Liver (tissue), 9 donors: ENCODE measurements around the gene HPCAL1. TPM values are rescaled to one million over a fixed set of nuclear protein-coding genes. Genes with fewer than 3 reads are reported as not detected.

ENCODE experiments used
- DNase-seq: peaks from one replicate; pipeline ENCODE4 v3.0.0-alpha.2; 2017; ENCODE audit warnings: low spot score
- H3K27ac ChIP-seq, 2 donors: one replicate each; pipeline ENCODE4 v1.7.0; 2013; ENCODE audit warnings: inconsistent platforms in 2 of 2, low read length in 2 of 2, control low read depth in 1 of 2, low read depth in 1 of 2, mild to moderate bottlenecking in 1 of 2
- H3K27me3 ChIP-seq, 4 donors: one replicate each; pipeline versions ENCODE4 v1.6.1 to v1.7.0; 2013; ENCODE audit warnings: low read length in 3 of 4, inconsistent platforms in 1 of 4, mild to moderate bottlenecking in 1 of 4, moderate library complexity in 1 of 4; ENCODE audit not compliant: control insufficient read depth in 4 of 4, insufficient read depth in 4 of 4
- H3K36me3 ChIP-seq, 4 donors: one replicate each; pipeline versions ENCODE4 v1.6.1 to v1.7.0; 2013; ENCODE audit warnings: low read length in 3 of 4, mild to moderate bottlenecking in 3 of 4, low read depth in 1 of 4, moderate library complexity in 1 of 4; ENCODE audit not compliant: control insufficient read depth in 4 of 4, insufficient read depth in 3 of 4
- H3K4me1 ChIP-seq, 4 donors: one replicate each; pipeline versions ENCODE4 v1.6.1 to v1.7.0; 2013; ENCODE audit warnings: low read length in 3 of 4, mild to moderate bottlenecking in 3 of 4, moderate library complexity in 1 of 4; ENCODE audit not compliant: control insufficient read depth in 4 of 4, insufficient read depth in 4 of 4
- H3K4me3 ChIP-seq, 3 donors: one replicate each; pipeline versions ENCODE4 v1.6.1 to v1.7.0; 2013; ENCODE audit warnings: low read length in 3 of 3, control low read depth in 1 of 3, low read depth in 1 of 3, mild to moderate bottlenecking in 1 of 3
- H3K9ac ChIP-seq, 2 donors: one replicate each; pipeline ENCODE4 v1.7.0; 2013; ENCODE audit warnings: low read length in 2 of 2, mild to moderate bottlenecking in 2 of 2, moderate library complexity in 2 of 2, control low read depth in 1 of 2, low read depth in 1 of 2
- H3K9me3 ChIP-seq, 4 donors: one replicate each; pipeline versions ENCODE4 v1.6.1 to v1.7.0; 2013; ENCODE audit warnings: low read length in 3 of 4; ENCODE audit not compliant: control insufficient read depth in 4 of 4
- CTCF ChIP-seq: fragments of 150-350 bp; IDR thresholded peaks from 2 replicates; pipeline ENCODE4 v1.5.1; 2017; ENCODE audit warnings: improper control_type of control experiment, low read depth, low read length; ENCODE audit not compliant: missing input control
- EGR1 ChIP-seq, 2 donors: IDR thresholded peaks; 2 replicates each; pipeline ENCODE4 v1.6.1; 2016 to 2018; ENCODE audit warnings: antibody characterized with exemption in 2 of 2, low read depth in 2 of 2
- FOXA1 ChIP-seq: IDR thresholded peaks from 2 replicates; pipeline ENCODE4 v1.6.1; 2016; ENCODE audit warnings: antibody characterized with exemption
- FOXA2 ChIP-seq: IDR thresholded peaks from 2 replicates; pipeline ENCODE4 v1.6.1; 2016; ENCODE audit warnings: antibody characterized with exemption
- GABPA ChIP-seq, 2 donors: IDR thresholded peaks in 1 of 2; conservative IDR thresholded peaks in 1 of 2; 2 replicates each; pipeline ENCODE4 v1.6.1; 2016; ENCODE audit warnings: antibody characterized with exemption in 2 of 2, mild to moderate bottlenecking in 1 of 2, moderate library complexity in 1 of 2
- HNF4A ChIP-seq, 2 donors: conservative IDR thresholded peaks; 2 replicates each; pipeline ENCODE4 v1.6.1; 2016; ENCODE audit warnings: antibody characterized with exemption in 2 of 2, mild to moderate bottlenecking in 2 of 2
- HNF4G ChIP-seq: IDR thresholded peaks from 2 replicates; pipeline ENCODE4 v1.6.1; 2016; ENCODE audit warnings: antibody characterized with exemption
- JUND ChIP-seq, 2 donors: IDR thresholded peaks; 2 replicates each; pipeline ENCODE4 v1.6.1; 2016; ENCODE audit warnings: antibody characterized with exemption in 2 of 2
- NR2F2 ChIP-seq: IDR thresholded peaks from 2 replicates; pipeline ENCODE4 v1.6.1; 2016; ENCODE audit warnings: antibody characterized with exemption
- REST ChIP-seq: IDR thresholded peaks from 2 replicates; pipeline ENCODE4 v1.6.1; 2016; ENCODE audit warnings: antibody characterized with exemption, mild to moderate bottlenecking
- RXRA ChIP-seq, 2 donors: IDR thresholded peaks; 2 replicates each; pipeline ENCODE4 v1.6.1; 2017 to 2018; ENCODE audit warnings: antibody characterized with exemption in 2 of 2, mild to moderate bottlenecking in 1 of 2
- SP1 ChIP-seq: IDR thresholded peaks from 2 replicates; pipeline ENCODE4 v1.6.1; 2018; ENCODE audit warnings: antibody characterized with exemption, mild to moderate bottlenecking
- TAF1 ChIP-seq: conservative IDR thresholded peaks from 2 replicates; pipeline ENCODE4 v1.6.1; 2016; ENCODE audit warnings: antibody characterized with exemption, mild to moderate bottlenecking
- WGBS: extraction: QIAGEN DNeasy Blood & Tissue Kit; methylation state at CpG from one replicate; pipeline ENCODE4 v1.1.7; 2013; 5-methylcytosine and 5-hydroxymethylcytosine counted together
- polyA plus RNA-seq, 2 donors: library from polyadenylated mRNA; stranded (reverse) in 1 of 2; unstranded in 1 of 2; fragments of 200-250 nt in 1 of 2; fragments of >200 nt in 1 of 2; fragmentation: Nextera tagmentation in 1 of 2; extraction: Ambion mirVana in 1 of 2; gene quantifications; one replicate each; pipeline versions ENCODE4 v1.2.1 to v1.2.3, GENCODE V29; 2013 to 2015
- total RNA-seq, 2 donors: library from RNA; depleted of rRNA; stranded (reverse); fragments of >200 nt; gene quantifications; one replicate each; pipeline ENCODE4 v1.2.3, GENCODE V29; 2014
- TF ChIP-seq, protein P1 (sequence below): IDR thresholded peaks from 2 replicates; pipeline ENCODE4 v1.6.1; 2016; ENCODE audit warnings: antibody characterized with exemption
- TF ChIP-seq, protein P2 (sequence below): IDR thresholded peaks from 2 replicates; pipeline ENCODE4 v1.6.1; 2016; ENCODE audit warnings: antibody characterized with exemption
- donor health status: healthy.
- donor health status: healthy.
- donor health status: healthy.
- donor health status: healthy.
- donor health status: healthy.

The HPCAL1 gene
- total and polyA plus RNA-seq, 4 donors, result 17.3 to 27.9 (median 22.9) TPM

DNA sequence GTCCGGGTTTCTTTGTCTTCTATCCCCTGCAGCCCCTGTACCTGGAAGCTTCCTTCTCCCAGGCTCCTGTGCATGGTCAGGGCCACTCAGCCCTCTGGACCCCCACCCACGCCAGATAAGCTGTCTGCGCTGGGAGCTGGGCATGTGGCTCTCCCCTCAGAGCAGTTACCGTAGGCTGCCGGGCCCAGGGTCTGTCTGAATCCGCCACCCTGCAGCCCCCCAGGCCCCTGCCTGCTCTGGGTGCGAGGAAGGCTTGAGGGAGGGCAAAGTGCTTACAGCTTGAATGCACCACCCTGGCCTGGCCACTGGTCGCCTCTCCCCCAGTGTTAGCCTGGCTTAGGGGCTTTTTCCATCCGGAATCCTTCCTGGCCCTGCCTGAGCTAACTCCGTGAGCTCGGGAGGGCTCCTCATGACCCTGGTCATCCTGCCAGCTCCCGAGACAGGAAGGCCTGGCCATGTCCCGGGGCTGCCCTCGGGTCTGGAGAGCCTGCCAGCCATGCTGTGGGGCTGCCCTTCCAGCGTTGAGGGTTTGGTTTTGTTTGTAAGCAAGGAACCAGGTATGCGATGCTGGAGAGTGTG, 94.7 kb downstream of the HPCAL1 start (continued):
- TF ChIP-seq, protein P1, sequence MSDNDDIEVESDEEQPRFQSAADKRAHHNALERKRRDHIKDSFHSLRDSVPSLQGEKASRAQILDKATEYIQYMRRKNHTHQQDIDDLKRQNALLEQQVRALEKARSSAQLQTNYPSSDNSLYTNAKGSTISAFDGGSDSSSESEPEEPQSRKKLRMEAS, result no peak
- TF ChIP-seq EGR1 (IDR thresholded peaks at IDR 0.05; ENCODE audit: low read depth in 2 of 2) (no peak), SP1 (no peak), JUND (IDR thresholded peaks at IDR 0.05) (no peak), TAF1 (no peak)

DNA sequence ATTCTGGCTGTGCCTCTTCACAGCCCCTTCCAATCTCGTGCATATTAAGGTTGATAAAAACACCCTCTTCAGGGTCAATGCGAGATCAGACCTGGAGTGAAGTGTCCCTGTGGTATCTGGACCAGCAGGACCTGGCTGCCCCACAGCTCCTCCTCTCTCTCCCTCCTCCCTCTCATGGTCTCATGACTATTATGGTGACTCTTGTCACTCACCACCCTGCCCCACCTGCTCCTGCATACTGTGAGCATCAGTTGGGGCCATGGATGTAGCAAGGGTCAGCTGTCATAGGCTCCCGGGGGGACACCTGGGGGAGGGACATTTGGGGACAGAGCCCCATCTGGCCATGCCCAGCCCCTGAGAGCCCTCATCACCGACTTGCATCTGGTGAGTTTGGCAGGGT, 95.2 kb downstream of the HPCAL1 start:
- TF ChIP-seq HNF4G (no peak), JUND (IDR thresholded peaks at IDR 0.05) (no peak), NR2F2 (no peak), HNF4A (conservative IDR thresholded peaks at IDR 0.05) (no peak), GABPA (IDR thresholded peaks at IDR 0.05 in 1 of 2, conservative IDR thresholded peaks at IDR 0.05 in 1 of 2) (no peak), TAF1 (no peak), FOXA1 (no peak), CTCF (no peak), REST (no peak), EGR1 (IDR thresholded peaks at IDR 0.05; ENCODE audit: low read depth in 2 of 2) (no peak), SP1 (no peak), FOXA2 (no peak), RXRA (IDR thresholded peaks at IDR 0.05) (no peak)
- TF ChIP-seq, protein P2, sequence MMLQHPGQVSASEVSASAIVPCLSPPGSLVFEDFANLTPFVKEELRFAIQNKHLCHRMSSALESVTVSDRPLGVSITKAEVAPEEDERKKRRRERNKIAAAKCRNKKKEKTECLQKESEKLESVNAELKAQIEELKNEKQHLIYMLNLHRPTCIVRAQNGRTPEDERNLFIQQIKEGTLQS, result no peak
- TF ChIP-seq, protein P1, result no peak
- peaks cover 0 to 4% (median 1%) of the 10 kb centered on the region in 4 donors for H3K36me3 ChIP-seq
- no peak overlapping the region for H3K9ac ChIP-seq
- WGBS, result 84% methylated on average over 4 of the region's 4 CpGs
- H3K4me3 ChIP-seq, result no peak overlapping the region
- H3K27me3 ChIP-seq, result no peaks in the 10 kb centered on the region
- no peaks in the 10 kb centered on the region for H3K9me3 ChIP-seq
- no peak for DNase-seq
- H3K4me1 ChIP-seq, result peaks cover 20 to 33% (median 27%) of the 10 kb centered on the region in 4 donors
- H3K27ac ChIP-seq, result no peak overlapping the region
